ENCODE data around the gene ITGB7.

DNA sequence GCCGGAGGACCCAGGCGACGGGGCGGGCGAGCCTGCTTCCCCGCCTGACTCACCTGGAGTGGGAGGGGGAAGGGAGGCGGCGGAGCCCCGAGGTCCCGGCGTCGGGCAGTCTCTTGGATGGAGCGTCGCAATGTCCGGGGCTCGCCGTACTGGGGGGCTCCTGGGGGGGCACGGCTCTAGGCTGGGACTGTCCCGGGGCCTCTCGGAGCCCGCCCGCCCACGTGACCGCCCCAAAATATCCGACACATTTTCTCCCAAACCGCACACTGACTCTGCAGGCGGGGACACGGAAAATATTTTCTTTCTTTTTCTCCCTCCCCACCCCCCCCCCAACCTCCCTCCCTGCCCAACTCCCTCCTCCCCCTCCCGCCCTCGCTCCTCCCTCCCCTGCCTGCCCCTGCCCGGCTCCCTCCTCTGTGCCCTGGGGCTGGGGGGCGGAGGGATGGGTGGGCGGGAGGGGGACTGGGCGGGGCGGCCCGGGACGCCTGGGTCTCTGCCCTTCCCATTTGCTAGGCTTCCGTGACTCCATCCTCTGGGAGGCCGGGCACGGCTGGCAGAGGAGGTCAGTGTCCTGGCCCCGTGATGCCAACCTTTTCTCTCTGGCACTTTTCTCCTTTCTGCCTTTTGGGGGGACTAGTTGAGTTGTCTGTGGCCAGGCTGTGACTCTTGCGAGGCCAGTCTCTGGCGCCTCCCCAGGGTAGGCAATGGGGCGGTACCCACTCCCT, 25.0 kb upstream of the ITGB7 start, which contains the start of gene RARG:
- no peak for TF ChIP-seq CTCF (IDR thresholded peaks at IDR 0.05)
- no peak for TF ChIP-seq SIN3A (IDR thresholded peaks at IDR 0.05; ENCODE audit: borderline replicate concordance, insufficient read depth, low read depth, low read length)
- no peak for TF ChIP-seq POLR2AphosphoS5 (IDR thresholded peaks at IDR 0.05; ENCODE audit: low read depth, low read length)
- TF ChIP-seq TCF7L2 (IDR thresholded peaks at IDR 0.05; ENCODE audit: low read depth, low read length): no peak

Data from Panc1 (cell line).